H1 (cell line): Measurements from ENCODE around the gene METRN. TPM values are rescaled to one million over a fixed set of nuclear protein-coding genes. Genes with fewer than 3 reads are reported as not detected.

Experiments used
- KDM5A ChIP-seq: fragments of 200-600 bp; IDR thresholded peaks from 2 replicates; pipeline ENCODE4 v1.7.1; 2012; ENCODE audit warnings: mild to moderate bottlenecking, low read length, inconsistent platforms, mixed read lengths
- polyA plus RNA-seq, 7 experiments: library from polyadenylated mRNA; depleted of rRNA in 3 of 7; stranded (reverse) in 5 of 7; unstranded in 2 of 7; fragments of >200 nt in 5 of 7; fragments of 200-250 nt in 2 of 7; gene quantifications; 1 replicate in 5 of 7; 2 replicates in 1 of 7; 4 replicates in 1 of 7; pipeline versions ENCODE4 v1.2.1 to v1.2.3, GENCODE V29; 2011 to 2013; ENCODE audit warnings: missing spikeins in 2 of 7, mixed read lengths in 2 of 7
- total RNA-seq: library from RNA; stranded (reverse); fragmentation: NEBNext Ultra II Directional; extraction: Animal tissue kit (Norgen Biotek cat#: 25700); gene quantifications from 2 replicates; pipeline ENCODE4 v1.2.1, GENCODE V29; 2021

Gene METRN
- total and polyA plus RNA-seq, 2 of the 8 experiments (the other 6 are each of a cell fraction or from before 2014, with no cell fraction given) = 18.7 to 25.8 TPM

- no peak for TF ChIP-seq KDM5A
Observed at GRCh38 chr16:723695-724094, 8.8 kb downstream of the METRN start (continued).
